SK-N-SH treated with all-trans-retinoic acid at 6 μM for 48 hours (cell line): ENCODE measurements around the gene RIMBP2.

ENCODE experiments used
- ATAC-seq: fragments of 200-7000 bp; cut with Tn5 transposase; 3 replicates; pipeline ENCODE4 v1.9.1; 2020; ENCODE audit warnings: mild to moderate bottlenecking, moderate library complexity
- ARNTL ChIP-seq: fragments of 450-650 bp; formaldehyde crosslinking; IDR thresholded peaks from 2 replicates; pipeline ENCODE4 v1.5.0; 2020; ENCODE audit warnings: low read depth, mild to moderate bottlenecking, moderate library complexity, borderline replicate concordance
- BACH2 ChIP-seq: fragments of 250-450 bp; sonication (Bioruptor Pico); IDR thresholded peaks from 2 replicates; pipeline ENCODE4 v1.9.0; 2021; ENCODE audit warnings: mild to moderate bottlenecking, borderline replicate concordance
- CSDC2 ChIP-seq: fragments of 250-450 bp; sonication (Bioruptor Pico); IDR thresholded peaks from 2 replicates; pipeline ENCODE4 v1.5.0; 2020; ENCODE audit warnings: mild to moderate bottlenecking, moderate library complexity
- ESRRG ChIP-seq: fragments of 250-450 bp; sonication (Bioruptor Pico); IDR thresholded peaks from 2 replicates; pipeline ENCODE4 v1.6.1; 2021; ENCODE audit warnings: mild to moderate bottlenecking
- GLIS3 ChIP-seq: fragments of 250-450 bp; sonication (Bioruptor Pico); IDR thresholded peaks from 2 replicates; pipeline ENCODE4 v1.5.0; 2020; ENCODE audit warnings: mild to moderate bottlenecking, moderate library complexity
- OSR1 ChIP-seq: fragments of 250-450 bp; sonication (Bioruptor Pico); IDR thresholded peaks from 2 replicates; pipeline ENCODE4 v1.8.0; 2022; ENCODE audit warnings: moderate library complexity, mild to moderate bottlenecking, inconsistent platforms
- PPARA ChIP-seq: fragments of 250-450 bp; sonication (Bioruptor Pico); IDR thresholded peaks from 2 replicates; pipeline ENCODE4 v1.5.0; 2020; ENCODE audit warnings: mild to moderate bottlenecking, borderline replicate concordance
- RARB ChIP-seq: fragments of 250-450 bp; sonication (Bioruptor Pico); IDR thresholded peaks from 2 replicates; pipeline ENCODE4 v1.8.0; 2021; ENCODE audit warnings: mild to moderate bottlenecking, moderate library complexity
- SNAI2 ChIP-seq: fragments of 250-450 bp; sonication (Bioruptor Pico); IDR thresholded peaks from 2 replicates; pipeline ENCODE4 v1.5.0; 2020; ENCODE audit warnings: mild to moderate bottlenecking, moderate library complexity
- TCF4 ChIP-seq: fragments of 250-450 bp; sonication (Bioruptor Pico); IDR thresholded peaks from 2 replicates; pipeline ENCODE4 v1.8.0; 2021; ENCODE audit warnings: mild to moderate bottlenecking, moderate library complexity, borderline replicate concordance
- TOX ChIP-seq: fragments of 250-450 bp; sonication (Bioruptor Pico); IDR thresholded peaks from 2 replicates; pipeline ENCODE4 v1.8.0; 2021; ENCODE audit warnings: mild to moderate bottlenecking, moderate library complexity, borderline replicate concordance
- ZC3H10 ChIP-seq: fragments of 250-450 bp; sonication (Bioruptor Pico); IDR thresholded peaks from 2 replicates; pipeline ENCODE4 v1.5.1; 2021; ENCODE audit warnings: mild to moderate bottlenecking, moderate library complexity
- ZFP3 ChIP-seq: fragments of 250-450 bp; sonication (Bioruptor Pico); IDR thresholded peaks from 2 replicates; pipeline ENCODE4 v1.5.0; 2020; ENCODE audit warnings: mild to moderate bottlenecking, moderate library complexity
- ZNF565 ChIP-seq: fragments of 450-650 bp; formaldehyde crosslinking; conservative IDR thresholded peaks from 2 replicates; pipeline ENCODE4 v1.5.0; 2020; ENCODE audit warnings: low read depth, mild to moderate bottlenecking, moderate library complexity
- ZNF70 ChIP-seq: fragments of 450-650 bp; formaldehyde crosslinking; IDR thresholded peaks from 2 replicates; pipeline ENCODE4 v1.5.0; 2020; ENCODE audit warnings: mild to moderate bottlenecking, moderate library complexity
- ZNF8 ChIP-seq: fragments of 450-650 bp; formaldehyde crosslinking; IDR thresholded peaks from 2 replicates; pipeline ENCODE4 v1.5.0; 2020; ENCODE audit warnings: mild to moderate bottlenecking, moderate library complexity
- TF ChIP-seq, protein P1 (sequence below): fragments of 250-450 bp; sonication (Bioruptor Pico); IDR thresholded peaks from 2 replicates; pipeline ENCODE4 v1.8.0; 2021; ENCODE audit warnings: low read depth, mild to moderate bottlenecking, moderate library complexity, borderline replicate concordance
- TF ChIP-seq, protein P2 (sequence below): fragments of 250-450 bp; sonication (Bioruptor Pico); IDR thresholded peaks from 2 replicates; pipeline ENCODE4 v1.5.0; 2020; ENCODE audit warnings: mild to moderate bottlenecking, moderate library complexity
- TF ChIP-seq, protein P3 (sequence below): fragments of 250-450 bp; sonication (Bioruptor Pico); IDR thresholded peaks from 2 replicates; pipeline ENCODE4 v1.8.0; 2020; ENCODE audit warnings: mild to moderate bottlenecking, moderate library complexity, borderline replicate concordance
- TF ChIP-seq, protein P4 (sequence below): fragments of 250-450 bp; sonication (Bioruptor Pico); IDR thresholded peaks from 2 replicates; pipeline ENCODE4 v1.5.1; 2021; ENCODE audit warnings: mild to moderate bottlenecking, moderate library complexity
- TF ChIP-seq, protein P5 (sequence below): fragments of 250-450 bp; sonication (Bioruptor Pico); IDR thresholded peaks from 2 replicates; pipeline ENCODE4 v1.5.1; 2020; ENCODE audit warnings: low read depth, mild to moderate bottlenecking, moderate library complexity

Gene RIMBP2

DNA sequence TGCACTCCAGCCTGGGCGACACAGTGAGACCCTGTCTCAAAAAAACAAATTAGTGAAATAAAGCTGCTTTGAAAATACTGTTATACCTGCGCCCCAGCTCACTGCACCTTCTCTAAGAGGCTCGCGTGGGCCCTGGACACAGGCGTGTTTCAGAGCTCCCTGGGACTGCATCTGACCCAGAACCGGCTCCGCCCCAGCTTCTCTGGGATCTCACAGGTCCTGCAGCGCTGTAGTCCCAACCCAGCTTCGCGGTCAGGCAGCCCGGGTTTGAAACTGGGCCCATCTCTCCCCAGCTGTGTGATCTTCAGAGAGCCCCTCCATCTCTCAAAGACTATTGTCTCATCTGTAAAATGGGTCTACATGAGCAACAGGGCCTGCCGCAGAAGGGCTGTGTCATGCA is 7.5 kb downstream of the RIMBP2 start:
- ATAC-seq: no peak
- TF ChIP-seq, protein P1, sequence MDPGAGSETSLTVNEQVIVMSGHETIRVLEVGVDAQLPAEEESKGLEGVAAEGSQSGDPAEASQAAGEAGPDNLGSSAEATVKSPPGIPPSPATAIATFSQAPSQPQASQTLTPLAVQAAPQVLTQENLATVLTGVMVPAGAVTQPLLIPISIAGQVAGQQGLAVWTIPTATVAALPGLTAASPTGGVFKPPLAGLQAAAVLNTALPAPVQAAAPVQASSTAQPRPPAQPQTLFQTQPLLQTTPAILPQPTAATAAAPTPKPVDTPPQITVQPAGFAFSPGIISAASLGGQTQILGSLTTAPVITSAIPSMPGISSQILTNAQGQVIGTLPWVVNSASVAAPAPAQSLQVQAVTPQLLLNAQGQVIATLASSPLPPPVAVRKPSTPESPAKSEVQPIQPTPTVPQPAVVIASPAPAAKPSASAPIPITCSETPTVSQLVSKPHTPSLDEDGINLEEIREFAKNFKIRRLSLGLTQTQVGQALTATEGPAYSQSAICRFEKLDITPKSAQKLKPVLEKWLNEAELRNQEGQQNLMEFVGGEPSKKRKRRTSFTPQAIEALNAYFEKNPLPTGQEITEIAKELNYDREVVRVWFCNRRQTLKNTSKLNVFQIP (CRISPR knock-in tag): no peak
- TF ChIP-seq TCF4 (CRISPR knock-in tag) (no peak), ZFP3 (CRISPR knock-in tag) (no peak), OSR1 (no peak), ZNF8 (CRISPR knock-in tag) (no peak), CSDC2 (CRISPR knock-in tag) (no peak), BACH2 (CRISPR knock-in tag) (no peak), ARNTL (CRISPR knock-in tag) (no peak), SNAI2 (no peak), ZC3H10 (CRISPR knock-in tag) (no peak), PPARA (CRISPR knock-in tag) (no peak), GLIS3 (CRISPR knock-in tag) (no peak), RARB (CRISPR knock-in tag) (no peak)
- TF ChIP-seq, protein P2, sequence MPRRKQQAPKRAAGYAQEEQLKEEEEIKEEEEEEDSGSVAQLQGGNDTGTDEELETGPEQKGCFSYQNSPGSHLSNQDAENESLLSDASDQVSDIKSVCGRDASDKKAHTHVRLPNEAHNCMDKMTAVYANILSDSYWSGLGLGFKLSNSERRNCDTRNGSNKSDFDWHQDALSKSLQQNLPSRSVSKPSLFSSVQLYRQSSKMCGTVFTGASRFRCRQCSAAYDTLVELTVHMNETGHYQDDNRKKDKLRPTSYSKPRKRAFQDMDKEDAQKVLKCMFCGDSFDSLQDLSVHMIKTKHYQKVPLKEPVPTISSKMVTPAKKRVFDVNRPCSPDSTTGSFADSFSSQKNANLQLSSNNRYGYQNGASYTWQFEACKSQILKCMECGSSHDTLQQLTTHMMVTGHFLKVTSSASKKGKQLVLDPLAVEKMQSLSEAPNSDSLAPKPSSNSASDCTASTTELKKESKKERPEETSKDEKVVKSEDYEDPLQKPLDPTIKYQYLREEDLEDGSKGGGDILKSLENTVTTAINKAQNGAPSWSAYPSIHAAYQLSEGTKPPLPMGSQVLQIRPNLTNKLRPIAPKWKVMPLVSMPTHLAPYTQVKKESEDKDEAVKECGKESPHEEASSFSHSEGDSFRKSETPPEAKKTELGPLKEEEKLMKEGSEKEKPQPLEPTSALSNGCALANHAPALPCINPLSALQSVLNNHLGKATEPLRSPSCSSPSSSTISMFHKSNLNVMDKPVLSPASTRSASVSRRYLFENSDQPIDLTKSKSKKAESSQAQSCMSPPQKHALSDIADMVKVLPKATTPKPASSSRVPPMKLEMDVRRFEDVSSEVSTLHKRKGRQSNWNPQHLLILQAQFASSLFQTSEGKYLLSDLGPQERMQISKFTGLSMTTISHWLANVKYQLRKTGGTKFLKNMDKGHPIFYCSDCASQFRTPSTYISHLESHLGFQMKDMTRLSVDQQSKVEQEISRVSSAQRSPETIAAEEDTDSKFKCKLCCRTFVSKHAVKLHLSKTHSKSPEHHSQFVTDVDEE (CRISPR knock-in tag): no peak
- TF ChIP-seq, protein P3, sequence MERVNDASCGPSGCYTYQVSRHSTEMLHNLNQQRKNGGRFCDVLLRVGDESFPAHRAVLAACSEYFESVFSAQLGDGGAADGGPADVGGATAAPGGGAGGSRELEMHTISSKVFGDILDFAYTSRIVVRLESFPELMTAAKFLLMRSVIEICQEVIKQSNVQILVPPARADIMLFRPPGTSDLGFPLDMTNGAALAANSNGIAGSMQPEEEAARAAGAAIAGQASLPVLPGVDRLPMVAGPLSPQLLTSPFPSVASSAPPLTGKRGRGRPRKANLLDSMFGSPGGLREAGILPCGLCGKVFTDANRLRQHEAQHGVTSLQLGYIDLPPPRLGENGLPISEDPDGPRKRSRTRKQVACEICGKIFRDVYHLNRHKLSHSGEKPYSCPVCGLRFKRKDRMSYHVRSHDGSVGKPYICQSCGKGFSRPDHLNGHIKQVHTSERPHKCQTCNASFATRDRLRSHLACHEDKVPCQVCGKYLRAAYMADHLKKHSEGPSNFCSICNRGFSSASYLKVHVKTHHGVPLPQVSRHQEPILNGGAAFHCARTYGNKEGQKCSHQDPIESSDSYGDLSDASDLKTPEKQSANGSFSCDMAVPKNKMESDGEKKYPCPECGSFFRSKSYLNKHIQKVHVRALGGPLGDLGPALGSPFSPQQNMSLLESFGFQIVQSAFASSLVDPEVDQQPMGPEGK (CRISPR knock-in tag): no peak
- TF ChIP-seq, protein P4, sequence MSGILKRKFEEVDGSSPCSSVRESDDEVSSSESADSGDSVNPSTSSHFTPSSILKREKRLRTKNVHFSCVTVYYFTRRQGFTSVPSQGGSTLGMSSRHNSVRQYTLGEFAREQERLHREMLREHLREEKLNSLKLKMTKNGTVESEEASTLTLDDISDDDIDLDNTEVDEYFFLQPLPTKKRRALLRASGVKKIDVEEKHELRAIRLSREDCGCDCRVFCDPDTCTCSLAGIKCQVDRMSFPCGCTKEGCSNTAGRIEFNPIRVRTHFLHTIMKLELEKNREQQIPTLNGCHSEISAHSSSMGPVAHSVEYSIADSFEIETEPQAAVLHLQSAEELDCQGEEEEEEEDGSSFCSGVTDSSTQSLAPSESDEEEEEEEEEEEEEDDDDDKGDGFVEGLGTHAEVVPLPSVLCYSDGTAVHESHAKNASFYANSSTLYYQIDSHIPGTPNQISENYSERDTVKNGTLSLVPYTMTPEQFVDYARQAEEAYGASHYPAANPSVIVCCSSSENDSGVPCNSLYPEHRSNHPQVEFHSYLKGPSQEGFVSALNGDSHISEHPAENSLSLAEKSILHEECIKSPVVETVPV: no peak

DNA sequence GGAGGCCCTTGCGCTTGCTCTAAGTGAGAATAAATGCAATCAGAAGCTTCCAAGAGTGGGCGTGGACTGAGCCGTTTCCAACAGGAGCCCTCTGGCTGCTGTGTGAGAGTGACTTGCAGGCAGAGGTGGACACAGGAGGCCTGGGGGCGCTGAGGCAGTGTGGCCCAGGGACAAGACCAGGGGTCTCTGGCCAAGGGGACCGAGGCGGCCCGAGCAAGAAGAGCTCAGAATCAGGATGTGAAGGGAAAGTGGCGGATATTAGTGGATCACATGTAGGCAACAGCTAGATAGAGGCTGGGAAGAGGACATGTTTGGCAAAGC is 8.6 kb downstream of the RIMBP2 start:
- TF ChIP-seq GLIS3 (CRISPR knock-in tag) (no peak), PPARA (CRISPR knock-in tag) (no peak), TCF4 (CRISPR knock-in tag) (no peak)
- TF ChIP-seq, protein P1 (CRISPR knock-in tag): no peak
- ATAC-seq: no peak

DNA sequence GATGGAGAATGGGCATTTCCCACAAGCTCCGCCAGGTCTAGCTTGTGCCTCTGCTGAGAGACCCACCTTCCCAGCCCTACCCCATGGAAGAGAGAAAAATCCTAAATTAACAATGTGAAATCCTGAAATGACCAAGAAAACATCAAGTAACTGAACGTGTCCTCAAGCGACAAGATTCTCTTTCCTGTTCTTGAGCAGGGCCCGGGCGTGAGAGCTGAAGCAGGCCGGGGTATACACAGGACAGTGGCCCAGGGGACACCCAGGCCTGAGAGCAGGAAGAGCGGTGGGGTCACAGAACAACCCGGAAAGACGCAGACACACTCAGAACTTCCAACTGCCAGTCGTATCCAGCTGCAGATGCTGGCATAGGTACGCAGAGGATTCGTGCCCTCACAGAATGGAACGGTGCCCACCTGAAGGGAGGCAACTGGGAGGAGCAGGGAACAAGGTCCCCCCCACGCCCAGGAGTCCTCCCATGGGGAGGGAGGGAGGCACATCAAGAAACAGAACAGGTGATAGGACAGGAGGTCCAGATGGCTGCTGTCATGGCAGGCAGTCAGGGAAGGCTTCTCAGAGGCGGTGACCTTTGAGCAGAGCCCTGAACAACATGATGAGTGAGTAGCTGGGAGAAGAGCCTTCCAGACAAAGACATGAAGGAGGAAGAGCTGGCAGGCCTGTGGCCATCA is 9.1 kb downstream of the RIMBP2 start:
- ATAC-seq: no peak
- TF ChIP-seq ARNTL (CRISPR knock-in tag) (no peak), ESRRG (CRISPR knock-in tag) (no peak), PPARA (CRISPR knock-in tag) (no peak), RARB (CRISPR knock-in tag) (no peak), ZNF8 (CRISPR knock-in tag) (no peak), ZNF70 (CRISPR knock-in tag) (no peak), GLIS3 (CRISPR knock-in tag) (no peak), TOX (CRISPR knock-in tag) (no peak), ZNF565 (CRISPR knock-in tag) (no peak)
- TF ChIP-seq, protein P1 (CRISPR knock-in tag): no peak
- TF ChIP-seq, protein P5, sequence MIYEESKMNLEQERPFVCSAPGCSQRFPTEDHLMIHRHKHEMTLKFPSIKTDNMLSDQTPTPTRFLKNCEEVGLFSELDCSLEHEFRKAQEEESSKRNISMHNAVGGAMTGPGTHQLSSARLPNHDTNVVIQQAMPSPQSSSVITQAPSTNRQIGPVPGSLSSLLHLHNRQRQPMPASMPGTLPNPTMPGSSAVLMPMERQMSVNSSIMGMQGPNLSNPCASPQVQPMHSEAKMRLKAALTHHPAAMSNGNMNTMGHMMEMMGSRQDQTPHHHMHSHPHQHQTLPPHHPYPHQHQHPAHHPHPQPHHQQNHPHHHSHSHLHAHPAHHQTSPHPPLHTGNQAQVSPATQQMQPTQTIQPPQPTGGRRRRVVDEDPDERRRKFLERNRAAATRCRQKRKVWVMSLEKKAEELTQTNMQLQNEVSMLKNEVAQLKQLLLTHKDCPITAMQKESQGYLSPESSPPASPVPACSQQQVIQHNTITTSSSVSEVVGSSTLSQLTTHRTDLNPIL: no peak
- TF ChIP-seq, protein P2 (CRISPR knock-in tag): no peak
